Measurements from ENCODE around the gene TMEM18.

Gene TMEM18

DNA sequence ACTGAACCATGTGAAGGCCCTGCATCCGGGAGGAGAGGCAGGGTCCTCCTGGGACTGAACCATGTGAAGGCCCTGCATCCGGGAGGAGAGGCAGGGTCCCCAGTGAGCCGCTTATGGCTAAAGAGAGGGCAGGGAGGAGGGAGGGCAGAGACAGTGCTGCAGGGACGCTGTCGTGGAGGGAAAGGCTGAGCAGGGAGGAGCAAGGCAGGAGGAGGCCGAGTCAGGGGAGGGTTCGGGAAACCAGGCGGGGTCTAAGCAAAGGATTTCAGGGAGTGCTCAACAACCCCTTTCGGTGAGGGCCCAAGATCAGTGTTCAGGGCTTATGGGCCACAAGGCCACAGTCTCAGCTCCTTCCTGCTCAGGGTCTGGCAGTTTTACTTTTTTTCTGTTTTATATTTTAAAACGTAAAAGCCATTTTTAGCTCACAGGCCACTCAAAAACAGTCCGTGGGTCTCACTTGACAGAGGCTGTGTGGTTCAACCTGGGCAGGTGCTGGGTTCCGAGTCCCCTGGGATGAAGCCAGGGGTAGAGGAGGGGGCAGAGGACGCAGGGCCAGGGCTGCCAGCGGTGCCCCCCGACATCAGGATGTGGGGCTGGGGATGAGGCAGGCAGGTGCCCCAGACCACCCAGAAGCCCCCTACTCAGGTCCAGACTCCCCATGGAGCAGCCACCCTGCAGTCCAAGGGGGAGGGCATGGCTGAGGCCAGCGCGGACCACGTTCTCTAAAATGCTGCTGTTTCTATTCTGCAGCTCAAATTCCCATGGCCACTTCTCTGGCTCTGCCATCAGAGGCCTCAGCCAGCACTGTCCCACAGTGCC is 5.2 kb downstream of the TMEM18 start:
- DNase-seq = no peak

DNA sequence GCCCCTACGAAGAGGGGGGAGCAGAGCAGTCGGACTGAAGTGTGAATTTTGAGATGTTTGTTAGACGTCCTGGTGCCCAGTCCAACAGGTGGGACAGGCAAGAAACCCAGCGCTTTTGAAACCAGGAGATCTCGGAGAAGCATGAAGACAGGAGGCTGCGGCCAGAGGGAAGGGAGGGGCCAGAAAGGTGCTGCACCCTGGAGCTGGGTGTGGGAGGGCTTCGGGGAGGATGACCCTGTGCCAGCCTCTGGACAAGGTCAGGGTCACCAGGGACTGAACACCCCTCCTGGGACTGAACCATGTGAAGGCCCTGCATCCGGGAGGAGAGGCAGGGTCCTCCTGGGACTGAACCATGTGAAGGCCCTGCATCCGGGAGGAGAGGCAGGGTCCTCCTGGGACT is 6.1 kb downstream of the TMEM18 start:
- DNase-seq = no peak

- DNase-seq = no peak
These were observed 6.6 kb downstream of the TMEM18 start for GRCh38 chr2:670637-671036.

- DNase-seq = peak; percentile 30
These were observed 7.9 kb downstream of the TMEM18 start for GRCh38 chr2:669323-669722.

DNA sequence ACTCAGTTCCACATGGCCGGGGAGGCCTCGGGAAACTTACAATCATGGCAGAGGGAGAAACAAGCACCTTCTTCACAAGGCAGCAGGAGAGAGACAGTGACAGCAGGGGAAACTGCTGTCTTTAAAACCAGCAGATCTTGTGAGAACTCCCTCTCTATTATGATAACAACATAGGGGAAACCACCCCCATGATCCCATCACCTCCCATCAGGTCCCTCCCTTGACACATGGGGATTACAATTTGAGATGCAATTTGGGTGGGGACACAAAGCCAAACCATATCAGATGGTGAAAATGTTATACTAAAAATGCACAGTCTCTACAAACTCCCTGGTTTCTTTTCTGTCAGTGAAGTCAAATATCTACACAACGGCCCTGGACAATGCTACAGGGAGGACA is 9.2 kb downstream of the TMEM18 start:
- no peak for DNase-seq

DNA sequence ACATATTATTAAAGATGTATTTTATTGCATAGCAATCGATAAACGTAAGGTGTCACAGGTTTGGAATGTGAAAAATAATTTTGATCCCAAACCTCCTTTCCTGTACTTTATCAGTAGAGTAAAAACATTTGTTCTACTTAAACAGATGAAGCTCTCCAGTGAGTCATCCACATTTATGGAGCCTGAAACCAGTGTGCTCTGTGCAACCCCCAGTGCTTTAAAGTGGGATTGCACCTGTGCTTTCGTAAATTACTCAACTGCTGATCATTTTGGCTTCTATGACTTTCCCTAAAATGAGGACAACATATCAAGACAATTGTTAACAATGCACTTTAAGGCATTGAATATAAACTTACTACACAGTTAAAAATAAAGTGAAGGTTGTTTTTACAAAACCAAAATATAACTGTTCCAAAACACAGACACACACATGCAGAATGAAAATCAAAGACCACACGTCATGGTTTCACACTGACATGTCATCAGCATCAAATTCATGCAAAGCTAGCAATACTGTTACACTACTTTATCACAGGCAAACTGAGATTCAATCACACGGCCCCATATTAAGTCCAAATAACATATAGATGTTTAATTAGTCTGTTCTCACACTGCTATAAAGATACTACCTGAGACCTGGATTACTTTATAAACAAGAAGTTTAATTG is 9.7 kb downstream of the TMEM18 start:
- DNase-seq = peak; percentile 62

DNA sequence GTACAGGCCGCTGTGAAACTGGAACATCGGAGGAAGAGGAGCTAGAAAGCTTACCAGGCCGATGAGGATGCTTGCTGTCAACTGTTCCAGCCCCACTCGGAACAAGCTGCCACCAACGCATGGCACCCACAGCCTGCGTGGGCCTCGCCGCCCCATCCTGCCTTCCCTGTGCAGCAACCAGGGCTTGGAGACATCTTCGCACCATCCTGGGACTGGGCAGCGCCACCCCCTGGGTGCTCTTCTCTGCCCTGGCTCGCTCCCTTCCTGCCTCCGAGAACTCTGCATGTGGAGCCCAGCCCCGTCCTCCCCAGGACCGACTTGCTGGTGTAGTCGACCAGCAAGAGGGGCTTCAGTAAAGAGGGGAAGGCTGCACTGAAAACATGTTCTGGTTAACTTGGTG is 10.8 kb downstream of the TMEM18 start:
- DNase-seq = no peak

DNA sequence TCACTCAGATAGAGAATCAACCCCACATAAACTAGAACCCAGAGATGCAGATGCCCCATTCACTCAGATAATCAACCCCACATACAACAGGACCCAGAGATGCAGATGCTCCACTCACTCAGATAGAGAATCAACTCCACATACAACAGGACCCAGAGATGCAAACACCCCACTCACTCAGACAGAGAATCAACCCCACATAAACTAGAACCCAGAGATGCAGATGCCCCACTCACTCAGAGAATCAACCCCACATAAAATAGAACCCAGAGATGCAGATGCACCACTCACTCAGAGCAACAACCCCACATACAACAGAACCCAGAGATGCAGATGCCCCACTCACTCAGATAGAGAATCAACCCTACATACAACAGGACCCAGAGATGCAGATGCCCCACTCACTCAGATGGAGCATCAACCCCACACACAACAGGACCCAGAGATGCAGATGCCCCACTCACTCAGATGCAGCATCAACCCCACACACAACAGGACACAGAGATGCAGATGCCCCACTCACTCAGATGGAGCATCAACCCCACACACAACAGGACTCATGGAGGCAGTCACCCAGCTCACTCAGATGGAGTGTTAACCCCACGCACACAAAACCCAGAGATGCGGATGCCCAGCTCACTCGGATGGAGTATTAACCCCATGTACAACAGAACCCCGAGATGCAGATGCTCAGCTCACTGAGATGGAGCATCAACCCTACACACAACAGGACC is 11.7 kb downstream of the TMEM18 start:
- no peak for DNase-seq

DNA sequence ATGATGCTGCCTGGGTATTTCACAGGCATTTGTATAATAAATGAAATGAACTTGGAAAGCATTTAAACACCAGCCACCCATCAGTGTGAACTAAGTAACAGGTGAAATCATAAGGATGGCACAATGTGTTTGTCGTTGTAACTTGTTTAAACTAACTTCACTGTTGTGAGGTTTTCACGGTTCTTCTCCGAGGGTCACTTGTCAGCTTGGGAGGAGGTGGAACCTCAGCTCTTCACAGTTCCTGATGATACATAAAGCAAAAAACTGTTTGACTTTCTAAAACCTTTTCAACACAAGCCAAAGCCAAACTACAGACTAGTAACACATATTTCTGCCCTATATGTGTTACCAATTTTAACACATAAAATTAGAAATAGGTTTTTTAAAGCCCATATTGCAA is 13.1 kb downstream of the TMEM18 start:
- no peak for DNase-seq

GRCh38 chr2:663221-663620 is 14.0 kb downstream of the TMEM18 start:
- no peak for DNase-seq

- no peak for DNase-seq
These were observed 15.9 kb downstream of the TMEM18 start for GRCh38 chr2:661360-661635.

GRCh38 chr2:660586-661359 is 16.4 kb downstream of the TMEM18 start:
- DNase-seq = no peak

- no peak for DNase-seq
These were observed 17.2 kb downstream of the TMEM18 start for GRCh38 chr2:660029-660428.

GRCh38 chr2:658426-658825 is 18.8 kb downstream of the TMEM18 start:
- DNase-seq = no peak

GRCh38 chr2:657766-658165 is 19.4 kb downstream of the TMEM18 start:
- no peak for DNase-seq

GRCh38 chr2:656676-657075 is 20.5 kb downstream of the TMEM18 start:
- no peak for DNase-seq

DNA sequence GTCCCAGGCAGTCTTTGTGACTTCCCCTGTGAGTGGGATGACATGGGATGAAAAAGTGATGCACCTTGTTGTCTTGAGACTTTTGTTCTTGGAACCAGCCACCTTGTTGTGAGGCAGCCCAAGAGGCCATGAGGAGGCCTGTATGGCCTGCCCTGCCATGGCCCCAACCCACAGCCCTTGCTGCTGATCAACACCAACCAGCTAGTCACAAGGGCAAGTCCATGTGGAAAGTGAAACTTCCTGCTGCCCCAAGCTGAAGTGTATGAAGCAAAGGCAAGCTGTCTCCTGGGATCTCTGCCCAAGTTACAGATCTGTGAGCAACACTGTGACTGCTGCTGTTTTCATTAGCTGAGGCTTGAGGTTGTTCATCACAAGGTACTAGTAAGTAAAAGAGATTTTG is 21.6 kb downstream of the TMEM18 start:
- no peak for DNase-seq

DNA sequence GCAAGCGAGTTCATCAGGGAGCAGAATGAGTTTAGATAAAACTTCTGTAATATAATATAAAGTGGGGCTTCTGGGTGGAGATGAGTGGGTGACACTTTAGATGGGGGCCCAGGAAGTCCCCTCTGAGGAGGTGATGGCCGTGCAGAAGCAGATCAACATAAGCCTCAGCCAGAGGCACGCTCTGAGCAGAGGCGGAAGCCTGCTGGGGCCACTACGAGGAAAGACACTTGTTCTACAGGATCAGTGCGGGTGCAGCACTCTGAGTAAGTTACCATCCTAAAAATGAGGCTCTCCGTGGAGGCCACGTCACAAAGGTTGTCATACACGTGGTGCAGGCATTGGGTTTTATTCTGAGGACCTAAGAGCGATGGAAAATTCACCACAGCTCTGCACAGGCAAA is 22.3 kb downstream of the TMEM18 start:
- DNase-seq = no peak

- no peak for DNase-seq
These were observed 23.4 kb downstream of the TMEM18 start for GRCh38 chr2:653645-654425.

GRCh38 chr2:652881-653480 is 24.2 kb downstream of the TMEM18 start:
- DNase-seq = no peak

- DNase-seq = no peak
These were observed 25.2 kb downstream of the TMEM18 start for GRCh38 chr2:651951-652373.

Data from fibroblast of skin of right biceps (primary cell).